ENCODE results near the gene SMYD1.

DNA sequence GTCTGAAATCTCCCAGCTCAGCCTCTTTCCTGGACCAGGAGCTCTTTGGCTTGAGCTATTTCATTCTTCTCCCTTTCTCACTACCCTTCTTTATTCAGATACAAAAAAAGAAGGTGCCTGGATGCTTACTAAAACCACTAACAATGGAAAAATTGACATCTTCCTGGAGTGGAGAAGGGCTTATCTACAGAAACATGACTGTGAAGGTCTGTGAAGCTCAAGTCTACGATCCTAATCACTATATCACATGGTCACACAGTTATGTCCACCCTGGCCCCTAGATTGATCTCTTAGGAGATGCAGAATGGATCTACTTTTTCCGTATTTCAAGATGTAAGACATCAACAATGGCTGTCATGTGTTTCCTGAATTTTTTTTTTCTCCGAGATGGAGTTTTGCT, 6.3 kb upstream of the SMYD1 start:
- TF ChIP-seq, protein P1, sequence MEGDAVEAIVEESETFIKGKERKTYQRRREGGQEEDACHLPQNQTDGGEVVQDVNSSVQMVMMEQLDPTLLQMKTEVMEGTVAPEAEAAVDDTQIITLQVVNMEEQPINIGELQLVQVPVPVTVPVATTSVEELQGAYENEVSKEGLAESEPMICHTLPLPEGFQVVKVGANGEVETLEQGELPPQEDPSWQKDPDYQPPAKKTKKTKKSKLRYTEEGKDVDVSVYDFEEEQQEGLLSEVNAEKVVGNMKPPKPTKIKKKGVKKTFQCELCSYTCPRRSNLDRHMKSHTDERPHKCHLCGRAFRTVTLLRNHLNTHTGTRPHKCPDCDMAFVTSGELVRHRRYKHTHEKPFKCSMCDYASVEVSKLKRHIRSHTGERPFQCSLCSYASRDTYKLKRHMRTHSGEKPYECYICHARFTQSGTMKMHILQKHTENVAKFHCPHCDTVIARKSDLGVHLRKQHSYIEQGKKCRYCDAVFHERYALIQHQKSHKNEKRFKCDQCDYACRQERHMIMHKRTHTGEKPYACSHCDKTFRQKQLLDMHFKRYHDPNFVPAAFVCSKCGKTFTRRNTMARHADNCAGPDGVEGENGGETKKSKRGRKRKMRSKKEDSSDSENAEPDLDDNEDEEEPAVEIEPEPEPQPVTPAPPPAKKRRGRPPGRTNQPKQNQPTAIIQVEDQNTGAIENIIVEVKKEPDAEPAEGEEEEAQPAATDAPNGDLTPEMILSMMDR (conservative IDR thresholded peaks at IDR 0.05), result no peak
- no peak for TF ChIP-seq ZFX (IDR thresholded peaks at IDR 0.05)
